ENCODE results near the gene POU4F2.

POU4F2 gene

DNA sequence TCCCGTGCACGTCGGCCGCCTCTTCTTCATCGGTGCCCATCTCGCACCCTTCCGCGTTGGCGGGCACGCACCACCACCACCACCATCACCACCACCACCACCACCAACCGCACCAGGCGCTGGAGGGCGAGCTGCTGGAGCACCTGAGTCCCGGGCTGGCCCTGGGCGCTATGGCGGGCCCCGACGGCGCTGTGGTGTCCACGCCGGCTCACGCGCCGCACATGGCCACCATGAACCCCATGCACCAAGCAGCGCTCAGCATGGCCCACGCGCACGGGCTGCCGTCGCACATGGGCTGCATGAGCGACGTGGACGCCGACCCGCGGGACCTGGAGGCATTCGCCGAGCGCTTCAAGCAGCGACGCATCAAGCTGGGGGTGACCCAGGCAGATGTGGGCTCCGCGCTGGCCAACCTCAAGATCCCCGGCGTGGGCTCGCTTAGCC lies 1.4 kb downstream of the POU4F2 start:
- Histone ChIP-seq H3K9ac (ENCODE audit: low read depth, low read length, poor library complexity, severe bottlenecking) (no peak overlapping the region), H3K36me3 (ENCODE audit: insufficient read depth, low read length) (no peaks in the 10 kb centered on the region), H3K4me1 (ENCODE audit: insufficient read depth, low read length, poor library complexity, severe bottlenecking) (no peaks in the 10 kb centered on the region), H3K9me3 (ENCODE audit: insufficient read depth, low read depth, low read length) (no peaks in the 10 kb centered on the region), H3K9me2 (replicated peaks; ENCODE audit: low read depth, low read length) (no peaks in the 10 kb centered on the region), H3F3A (ENCODE audit: low read depth) (no peaks in the 10 kb centered on the region), H3K79me2 (ENCODE audit: insufficient read depth, low read length) (no peaks in the 10 kb centered on the region), H2AFZ (ENCODE audit: low read length) (no peak overlapping the region), H4K20me1 (ENCODE audit: insufficient read depth, low read length, poor library complexity, severe bottlenecking) (no peaks in the 10 kb centered on the region), H3K4me3 (ENCODE audit: low read length, poor library complexity, severe bottlenecking) (no peak overlapping the region), H3K4me2 (ENCODE audit: low read depth, low read length, poor library complexity, severe bottlenecking) (no peak overlapping the region), H3K27me3 (ENCODE audit: insufficient read depth, low read length, poor library complexity, severe bottlenecking) (no peaks in the 10 kb centered on the region)
- no peak for TF ChIP-seq EZH2phosphoT487 (IDR thresholded peaks at IDR 0.05; ENCODE audit: borderline replicate concordance)
- TF ChIP-seq, protein P1, sequence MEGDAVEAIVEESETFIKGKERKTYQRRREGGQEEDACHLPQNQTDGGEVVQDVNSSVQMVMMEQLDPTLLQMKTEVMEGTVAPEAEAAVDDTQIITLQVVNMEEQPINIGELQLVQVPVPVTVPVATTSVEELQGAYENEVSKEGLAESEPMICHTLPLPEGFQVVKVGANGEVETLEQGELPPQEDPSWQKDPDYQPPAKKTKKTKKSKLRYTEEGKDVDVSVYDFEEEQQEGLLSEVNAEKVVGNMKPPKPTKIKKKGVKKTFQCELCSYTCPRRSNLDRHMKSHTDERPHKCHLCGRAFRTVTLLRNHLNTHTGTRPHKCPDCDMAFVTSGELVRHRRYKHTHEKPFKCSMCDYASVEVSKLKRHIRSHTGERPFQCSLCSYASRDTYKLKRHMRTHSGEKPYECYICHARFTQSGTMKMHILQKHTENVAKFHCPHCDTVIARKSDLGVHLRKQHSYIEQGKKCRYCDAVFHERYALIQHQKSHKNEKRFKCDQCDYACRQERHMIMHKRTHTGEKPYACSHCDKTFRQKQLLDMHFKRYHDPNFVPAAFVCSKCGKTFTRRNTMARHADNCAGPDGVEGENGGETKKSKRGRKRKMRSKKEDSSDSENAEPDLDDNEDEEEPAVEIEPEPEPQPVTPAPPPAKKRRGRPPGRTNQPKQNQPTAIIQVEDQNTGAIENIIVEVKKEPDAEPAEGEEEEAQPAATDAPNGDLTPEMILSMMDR (conservative IDR thresholded peaks at IDR 0.05; ENCODE audit: low read length) = no peak

DNA sequence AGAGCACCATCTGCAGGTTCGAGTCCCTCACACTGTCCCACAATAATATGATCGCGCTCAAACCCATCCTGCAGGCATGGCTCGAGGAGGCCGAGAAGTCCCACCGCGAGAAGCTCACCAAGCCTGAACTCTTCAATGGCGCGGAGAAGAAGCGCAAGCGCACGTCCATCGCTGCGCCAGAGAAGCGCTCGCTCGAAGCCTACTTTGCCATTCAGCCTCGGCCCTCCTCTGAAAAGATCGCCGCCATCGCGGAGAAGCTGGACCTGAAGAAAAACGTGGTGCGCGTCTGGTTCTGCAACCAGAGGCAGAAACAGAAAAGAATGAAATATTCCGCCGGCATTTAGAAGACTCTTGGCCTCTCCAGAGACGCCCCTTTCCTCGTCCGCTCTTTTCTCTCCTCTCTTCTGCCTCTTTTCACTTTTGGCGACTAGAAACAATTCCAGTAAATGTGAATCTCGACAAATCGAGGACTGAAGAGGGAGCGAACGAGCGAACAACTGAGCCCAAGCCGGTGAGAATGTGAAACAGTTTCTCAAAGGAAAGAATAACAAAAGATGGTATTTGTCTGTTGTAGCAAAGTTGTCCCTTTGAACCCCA lies 1.9 kb downstream of the POU4F2 start:
- Histone ChIP-seq H3K4me3 (ENCODE audit: low read length, poor library complexity, severe bottlenecking) (no peak overlapping the region), H3K4me1 (ENCODE audit: insufficient read depth, low read length, poor library complexity, severe bottlenecking) (no peaks in the 10 kb centered on the region), H2AFZ (ENCODE audit: low read length) (no peak overlapping the region), H3K36me3 (ENCODE audit: insufficient read depth, low read length) (no peaks in the 10 kb centered on the region), H4K20me1 (ENCODE audit: insufficient read depth, low read length, poor library complexity, severe bottlenecking) (no peaks in the 10 kb centered on the region), H3F3A (ENCODE audit: low read depth) (no peaks in the 10 kb centered on the region), H3K9ac (ENCODE audit: low read depth, low read length, poor library complexity, severe bottlenecking) (no peak overlapping the region), H3K4me2 (ENCODE audit: low read depth, low read length, poor library complexity, severe bottlenecking) (no peak overlapping the region), H3K9me3 (ENCODE audit: insufficient read depth, low read depth, low read length) (no peaks in the 10 kb centered on the region), H3K27me3 (ENCODE audit: insufficient read depth, low read length, poor library complexity, severe bottlenecking) (no peaks in the 10 kb centered on the region), H3K9me2 (replicated peaks; ENCODE audit: low read depth, low read length) (no peaks in the 10 kb centered on the region), H3K79me2 (ENCODE audit: insufficient read depth, low read length) (no peaks in the 10 kb centered on the region)
- TF ChIP-seq, protein P1 (conservative IDR thresholded peaks at IDR 0.05; ENCODE audit: low read length) = no peak
- TF ChIP-seq EZH2phosphoT487 (IDR thresholded peaks at IDR 0.05; ENCODE audit: borderline replicate concordance) = no peak

DNA sequence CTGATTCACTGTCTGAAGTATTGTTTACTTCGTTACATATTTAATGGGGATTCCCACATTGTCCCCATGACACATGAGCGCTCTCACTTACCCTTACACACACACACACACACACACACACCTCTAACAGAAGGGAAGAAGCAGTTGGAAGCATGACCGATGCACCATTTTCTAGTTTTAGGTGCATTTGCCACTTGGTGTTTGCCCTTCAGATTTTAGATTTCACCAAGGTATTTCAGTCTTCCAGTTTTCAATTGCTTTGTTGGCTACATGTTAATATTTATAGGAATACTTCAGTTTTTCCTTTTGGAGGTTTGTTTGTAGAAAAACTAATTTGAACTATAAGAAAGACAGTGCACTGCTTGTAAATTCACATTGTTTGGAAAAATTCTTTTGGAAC lies 3.1 kb downstream of the POU4F2 start:
- no peak overlapping the region for H3K9ac ChIP-seq (ENCODE audit: low read depth, low read length, poor library complexity, severe bottlenecking)
- no peak overlapping the region for H3K4me3 ChIP-seq (ENCODE audit: low read length, poor library complexity, severe bottlenecking)
- H3F3A ChIP-seq (ENCODE audit: low read depth) = no peaks in the 10 kb centered on the region
- H3K79me2 ChIP-seq (ENCODE audit: insufficient read depth, low read length) = no peaks in the 10 kb centered on the region
- H3K4me2 ChIP-seq (ENCODE audit: low read depth, low read length, poor library complexity, severe bottlenecking) = no peak overlapping the region
- no peaks in the 10 kb centered on the region for H3K36me3 ChIP-seq (ENCODE audit: insufficient read depth, low read length)
- H4K20me1 ChIP-seq (ENCODE audit: insufficient read depth, low read length, poor library complexity, severe bottlenecking) = no peaks in the 10 kb centered on the region
- no peaks in the 10 kb centered on the region for H3K4me1 ChIP-seq (ENCODE audit: insufficient read depth, low read length, poor library complexity, severe bottlenecking)
- no peak for TF ChIP-seq EZH2phosphoT487 (IDR thresholded peaks at IDR 0.05; ENCODE audit: borderline replicate concordance)
- TF ChIP-seq, protein P1 (conservative IDR thresholded peaks at IDR 0.05; ENCODE audit: low read length) = no peak
- no peak overlapping the region for H2AFZ ChIP-seq (ENCODE audit: low read length)
- no peaks in the 10 kb centered on the region for H3K9me3 ChIP-seq (ENCODE audit: insufficient read depth, low read depth, low read length)
- H3K27me3 ChIP-seq (ENCODE audit: insufficient read depth, low read length, poor library complexity, severe bottlenecking) = no peaks in the 10 kb centered on the region
- H3K9me2 ChIP-seq (replicated peaks; ENCODE audit: low read depth, low read length) = no peaks in the 10 kb centered on the region

All from Loucy (cell line).